NCI-H82 treated with DMSO at 0.1 percent for 48 hours (cell line): ENCODE measurements around the gene ABO.
"Not testable (repeated sequence)": the region's sequence is repeated elsewhere in the genome, so short reads cannot be mapped to it uniquely, and the experiment has no call there.

Experiments used
- DNase-seq: peaks from one replicate; lab custom pipeline; 2025; ENCODE audit not compliant: unreplicated experiment; lab: John Stamatoyannopoulos, UW

Gene ABO

GRCh38 chr9:133275105-133276000 is at the start of gene ABO:
ABO (minus strand) TSS chr9:133275201.
- no peak for DNase-seq

DNA sequence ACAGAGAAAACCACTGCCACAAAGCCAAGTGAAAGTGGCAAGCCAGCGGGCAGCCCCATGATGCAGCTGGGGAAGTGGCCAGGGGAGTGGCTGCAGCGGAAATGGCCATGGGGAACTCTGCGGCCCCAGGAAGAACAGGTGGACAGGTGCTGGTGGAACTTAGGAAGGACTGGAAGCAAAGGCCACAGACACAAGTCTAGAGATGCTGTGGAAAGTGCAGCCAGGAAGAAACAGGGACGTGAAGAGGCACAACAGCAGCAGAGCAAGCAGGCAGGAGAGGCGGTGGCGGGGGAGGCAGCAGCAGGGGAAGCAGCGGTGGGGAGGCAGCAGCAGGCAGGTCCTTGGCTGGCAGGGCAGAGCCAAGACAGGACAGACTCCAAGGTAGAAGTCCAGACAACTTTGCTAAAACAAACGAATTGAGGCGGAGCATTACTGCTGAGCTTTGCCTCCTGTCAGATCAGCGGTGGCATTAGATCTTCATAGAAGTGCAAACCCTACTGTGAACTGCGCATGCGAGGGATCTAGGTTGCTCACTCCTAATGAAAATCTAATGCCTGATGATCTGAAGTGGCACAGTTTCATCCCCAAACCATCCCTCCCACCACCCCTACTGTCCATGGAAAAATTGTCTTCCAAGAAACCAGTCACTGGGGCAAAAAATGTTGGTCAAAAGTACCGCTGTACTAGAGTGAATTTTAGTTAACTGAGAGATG is 49.1 kb upstream of the ABO start:
- no peak for DNase-seq

DNA sequence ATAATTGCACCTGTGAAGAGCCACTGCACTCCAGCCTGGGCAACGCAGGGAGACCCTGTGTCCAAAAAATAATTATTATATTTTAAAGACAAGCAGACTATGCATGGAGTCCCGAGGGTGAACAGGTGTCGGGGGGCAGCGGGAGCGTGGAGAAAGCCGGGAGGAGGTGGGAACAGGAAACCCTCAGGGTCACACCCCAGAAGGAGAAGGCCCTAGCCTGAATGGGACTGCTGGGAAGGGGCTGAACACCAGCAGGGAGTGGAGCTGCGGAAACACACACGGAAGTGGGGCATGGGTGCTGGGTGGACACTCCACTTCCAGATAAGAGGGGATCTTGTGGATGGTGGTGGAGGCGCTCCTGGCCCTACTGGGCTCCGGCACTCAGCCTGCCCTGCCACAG is 48.2 kb upstream of the ABO start:
- DNase-seq = no peak

GRCh38 chr9:133322701-133323100 is 47.7 kb upstream of the ABO start:
- DNase-seq = no peak

DNA sequence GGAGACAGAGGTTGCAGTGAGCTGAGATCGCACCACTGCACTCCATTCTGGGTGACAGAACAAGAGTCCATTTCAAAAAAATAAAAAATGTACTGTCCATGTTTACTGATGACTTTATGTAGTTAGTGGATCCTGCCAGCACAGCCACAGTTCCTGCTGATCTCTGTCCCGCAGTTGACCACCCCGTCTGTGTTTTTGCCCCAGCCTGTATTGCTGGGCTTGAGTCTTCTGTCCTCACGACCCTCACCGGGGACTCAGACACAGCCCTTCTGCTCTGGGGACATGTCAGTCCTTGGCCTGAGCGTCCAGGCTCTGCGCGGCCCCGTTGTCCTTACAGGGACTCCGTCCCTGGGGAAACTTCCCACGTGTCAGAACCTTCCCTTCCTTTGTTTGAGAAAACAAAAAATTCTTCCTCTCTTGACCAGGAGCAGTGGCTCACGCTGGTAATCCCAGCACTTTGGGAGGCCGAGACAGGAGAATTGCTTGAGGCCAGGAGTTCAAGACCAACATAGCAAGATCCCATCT is 46.5 kb upstream of the ABO start:
- DNase-seq = no peak

- no peak for DNase-seq
Measured at GRCh38 chr9:133320421-133320881, 45.5 kb upstream of the ABO start.

- DNase-seq = not testable (repeated sequence)
Measured at GRCh38 chr9:133317551-133317950, 42.5 kb upstream of the ABO start.

GRCh38 chr9:133315997-133316396 is 41.0 kb upstream of the ABO start:
- DNase-seq = no peak

DNA sequence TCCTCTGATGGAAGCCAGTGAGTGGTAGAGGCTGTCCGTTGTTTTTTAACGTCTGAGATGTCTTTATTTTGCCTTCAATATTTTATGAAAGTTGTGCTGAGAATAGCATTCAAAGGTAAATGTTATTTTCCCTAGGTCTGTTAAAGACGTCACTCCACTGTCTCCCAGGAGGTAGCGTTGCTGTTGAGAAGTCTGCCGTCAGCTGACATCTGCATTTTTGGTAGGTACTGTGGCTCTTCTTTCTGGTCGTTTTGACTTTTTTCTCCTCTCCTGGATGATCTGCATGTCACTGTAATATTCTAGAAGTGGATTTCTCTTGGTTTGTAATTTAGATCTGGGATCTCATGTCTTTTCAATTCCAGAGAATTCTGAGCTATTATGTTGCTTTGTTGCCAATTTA is 34.6 kb upstream of the ABO start:
- DNase-seq = no peak

- no peak for DNase-seq
Measured at GRCh38 chr9:133307301-133307700, 32.3 kb upstream of the ABO start.

GRCh38 chr9:133306242-133307204 is 31.5 kb upstream of the ABO start:
- no peak for DNase-seq

- no peak for DNase-seq
Measured at GRCh38 chr9:133305731-133306130, 30.7 kb upstream of the ABO start.

- DNase-seq = no peak
Measured at GRCh38 chr9:133304477-133305377, 29.7 kb upstream of the ABO start.

DNA sequence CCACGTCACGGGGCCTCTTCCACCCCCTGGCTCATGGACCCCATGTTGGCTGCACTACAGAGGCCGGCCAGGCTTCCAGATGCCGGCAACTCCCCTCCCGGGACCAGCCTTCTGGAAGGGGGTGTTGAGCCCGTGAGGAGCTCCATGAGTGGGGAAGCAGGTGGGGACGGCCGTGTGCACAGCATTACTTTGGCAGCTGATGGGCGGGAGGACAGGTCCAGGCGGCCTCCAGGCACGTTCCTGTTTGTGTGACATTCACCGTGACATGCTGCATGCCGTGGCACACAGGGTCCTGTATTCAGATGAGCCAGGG is 29.1 kb upstream of the ABO start:
- DNase-seq = no peak

DNA sequence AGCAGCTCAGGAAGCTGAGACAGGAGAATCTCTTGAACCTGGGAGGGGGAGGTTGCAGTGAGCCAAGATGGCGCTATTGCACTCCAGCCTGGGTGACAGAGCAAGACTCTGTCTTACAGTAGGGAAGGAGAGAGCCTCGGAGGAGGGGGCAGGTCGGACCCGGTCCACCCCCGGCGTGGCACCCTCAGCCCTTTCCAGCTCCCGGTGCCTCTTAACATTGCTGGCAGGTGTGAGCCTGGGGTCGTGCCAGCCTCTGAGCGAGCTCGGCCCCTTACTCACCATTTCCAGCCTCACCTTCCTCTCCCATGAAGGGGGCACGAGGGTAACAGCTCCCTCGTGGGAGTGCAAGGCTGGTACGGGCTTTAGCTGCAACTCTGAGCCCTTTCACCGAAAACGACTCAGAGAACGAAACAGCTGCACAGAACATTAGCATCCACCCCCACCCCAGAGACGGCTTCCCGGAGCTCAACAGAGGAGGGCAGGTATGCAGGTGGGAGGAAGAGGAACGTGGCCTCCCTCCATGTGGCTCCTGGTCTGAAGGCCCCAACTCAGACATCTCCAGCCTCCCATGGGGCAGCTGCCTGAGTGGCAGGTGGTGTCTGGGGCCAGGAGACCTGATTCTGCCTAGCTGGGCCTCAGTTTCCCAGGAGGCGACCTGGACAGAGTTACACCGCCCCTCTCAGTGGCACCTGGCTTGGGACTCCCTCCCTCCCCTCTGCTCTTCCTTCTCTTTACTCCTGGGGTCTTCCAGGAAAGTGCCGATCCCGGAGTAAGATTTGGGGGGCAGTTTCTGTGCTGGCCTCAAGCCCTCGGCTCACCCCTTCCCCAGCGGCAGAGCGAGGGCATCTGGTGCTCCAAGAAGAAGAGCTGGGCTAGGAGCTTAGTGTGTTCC is 28.5 kb upstream of the ABO start:
- no peak for DNase-seq

GRCh38 chr9:133301253-133302230 is 26.5 kb upstream of the ABO start:
- no peak for DNase-seq

GRCh38 chr9:133299996-133300395 is 25.0 kb upstream of the ABO start:
- DNase-seq = not testable (repeated sequence)

DNA sequence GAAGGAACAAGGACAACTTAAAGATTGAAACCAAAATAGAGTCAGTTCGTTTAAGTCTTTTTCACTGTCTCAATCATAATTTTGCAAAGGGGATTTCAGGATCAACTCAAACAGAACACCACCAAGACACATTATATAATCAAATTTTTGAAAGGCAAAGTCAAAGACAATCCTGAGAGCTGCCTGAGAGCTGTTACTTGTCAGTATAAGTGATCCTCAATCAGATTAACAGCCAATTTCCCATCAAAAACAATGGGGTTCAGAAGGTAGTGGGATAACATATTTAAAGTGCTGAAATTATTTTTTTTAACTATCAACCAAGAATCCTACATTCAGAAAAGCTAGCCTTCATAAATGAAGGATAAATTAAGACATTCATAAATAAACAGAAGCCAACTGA is 19.3 kb upstream of the ABO start:
- DNase-seq = no peak
